ENCODE data around the gene CXorf66.

DNA sequence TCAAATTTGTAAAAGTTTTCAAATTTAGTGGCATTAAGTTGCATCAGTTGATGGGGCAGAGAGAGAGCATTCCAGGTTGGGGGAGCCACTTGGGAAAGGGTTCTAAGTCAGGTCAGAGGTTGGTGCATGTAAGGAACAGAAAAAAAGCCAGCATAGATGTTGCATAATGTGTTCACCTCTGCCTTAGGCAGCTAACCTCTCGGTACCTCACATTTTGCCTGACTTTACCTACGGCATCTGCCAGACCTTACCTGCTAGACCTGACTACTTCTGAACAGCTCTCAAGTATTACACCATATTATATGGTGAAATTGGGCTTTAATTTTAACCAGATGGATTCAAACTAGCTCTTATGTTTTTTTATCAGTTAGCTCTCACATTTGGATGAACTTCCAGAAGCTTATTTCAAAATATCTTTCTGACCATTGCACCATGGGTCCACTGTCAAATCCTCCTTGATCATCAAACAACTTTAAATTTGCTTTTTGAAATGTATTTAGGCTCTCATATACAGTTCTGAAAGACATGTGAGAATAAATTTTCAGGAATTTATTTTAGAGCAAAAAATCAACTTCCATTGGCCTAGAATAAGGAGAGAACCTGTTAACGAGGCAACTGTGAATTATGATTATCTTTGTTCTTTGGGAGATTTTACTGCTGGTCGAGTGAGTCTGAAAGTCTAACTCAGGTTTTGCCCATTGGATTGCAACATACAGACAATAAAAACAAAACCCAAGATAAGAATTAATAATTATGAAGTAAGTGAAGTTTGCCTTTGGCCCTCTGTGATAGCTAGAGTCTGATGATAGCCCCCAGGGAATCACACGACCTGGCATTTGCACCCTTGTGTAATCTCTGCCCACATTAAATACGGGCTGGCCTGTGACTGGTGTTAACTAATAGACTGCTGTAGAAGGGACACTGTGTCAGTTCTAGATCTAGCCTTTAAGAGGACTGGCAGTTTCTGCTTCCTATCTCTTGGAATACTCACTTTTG lies 7.6 kb upstream of the CXorf66 start:
- TF ChIP-seq CTCF (IDR thresholded peaks at IDR 0.05), result no peak
- TF ChIP-seq POLR2A (IDR thresholded peaks at IDR 0.05), result no peak
- no peak for TF ChIP-seq POLR2AphosphoS5 (IDR thresholded peaks at IDR 0.05)
